ENCODE measurements around the gene TRAPPC14.
A peak's percentile ranks its signal among the peaks of the same experiment; 100 is the strongest.
"Not testable (repeated sequence)": the region's sequence is repeated elsewhere in the genome, so short reads cannot be mapped to it uniquely, and the experiment has no call there.

Gene TRAPPC14

GRCh38 chr7:100132126-100132525 lies 26.4 kb downstream of the TRAPPC14 start:
- no peak for TF ChIP-seq CTCF (IDR thresholded peaks at IDR 0.05; ENCODE audit: low read depth, low read length)
- no peak for DNase-seq (ENCODE audit: extremely low read depth, low read depth)

- DNase-seq (ENCODE audit: extremely low read depth, low read depth) = no peak
- TF ChIP-seq CTCF (IDR thresholded peaks at IDR 0.05; ENCODE audit: low read depth, low read length) = peak; percentile 75
Observed at GRCh38 chr7:100130608-100131453, 27.7 kb downstream of the TRAPPC14 start.

DNA sequence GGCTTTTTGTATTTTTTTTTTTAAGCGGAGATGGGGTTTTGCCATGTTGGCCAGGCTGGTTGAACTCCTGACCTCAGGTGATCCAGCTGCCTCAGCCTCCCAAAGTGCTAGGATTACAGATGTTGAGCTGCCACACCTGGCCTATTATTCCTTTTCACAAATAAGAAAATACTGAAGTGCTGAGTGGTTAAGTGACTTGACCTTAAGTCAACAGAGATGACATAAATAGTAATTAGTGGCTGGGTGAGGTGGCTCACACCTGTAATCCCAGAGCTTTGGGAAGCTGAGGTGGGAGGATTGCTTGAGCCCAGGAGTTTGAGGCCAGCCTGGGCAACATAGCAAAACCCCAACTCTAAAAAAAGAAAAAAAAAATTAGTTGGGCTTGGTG lies 28.3 kb downstream of the TRAPPC14 start:
- not testable (repeated sequence) for DNase-seq (ENCODE audit: extremely low read depth, low read depth)

- DNase-seq (ENCODE audit: extremely low read depth, low read depth) = no peak
- TF ChIP-seq CTCF (IDR thresholded peaks at IDR 0.05; ENCODE audit: low read depth, low read length) = no peak
Observed at GRCh38 chr7:100128637-100128963, 29.9 kb downstream of the TRAPPC14 start.

- DNase-seq (ENCODE audit: extremely low read depth, low read depth) = no peak
- TF ChIP-seq CTCF (IDR thresholded peaks at IDR 0.05; ENCODE audit: low read depth, low read length) = no peak; the same call in 1 of the 2 replicates
Observed at GRCh38 chr7:100127866-100128636, 30.5 kb downstream of the TRAPPC14 start.

DNA sequence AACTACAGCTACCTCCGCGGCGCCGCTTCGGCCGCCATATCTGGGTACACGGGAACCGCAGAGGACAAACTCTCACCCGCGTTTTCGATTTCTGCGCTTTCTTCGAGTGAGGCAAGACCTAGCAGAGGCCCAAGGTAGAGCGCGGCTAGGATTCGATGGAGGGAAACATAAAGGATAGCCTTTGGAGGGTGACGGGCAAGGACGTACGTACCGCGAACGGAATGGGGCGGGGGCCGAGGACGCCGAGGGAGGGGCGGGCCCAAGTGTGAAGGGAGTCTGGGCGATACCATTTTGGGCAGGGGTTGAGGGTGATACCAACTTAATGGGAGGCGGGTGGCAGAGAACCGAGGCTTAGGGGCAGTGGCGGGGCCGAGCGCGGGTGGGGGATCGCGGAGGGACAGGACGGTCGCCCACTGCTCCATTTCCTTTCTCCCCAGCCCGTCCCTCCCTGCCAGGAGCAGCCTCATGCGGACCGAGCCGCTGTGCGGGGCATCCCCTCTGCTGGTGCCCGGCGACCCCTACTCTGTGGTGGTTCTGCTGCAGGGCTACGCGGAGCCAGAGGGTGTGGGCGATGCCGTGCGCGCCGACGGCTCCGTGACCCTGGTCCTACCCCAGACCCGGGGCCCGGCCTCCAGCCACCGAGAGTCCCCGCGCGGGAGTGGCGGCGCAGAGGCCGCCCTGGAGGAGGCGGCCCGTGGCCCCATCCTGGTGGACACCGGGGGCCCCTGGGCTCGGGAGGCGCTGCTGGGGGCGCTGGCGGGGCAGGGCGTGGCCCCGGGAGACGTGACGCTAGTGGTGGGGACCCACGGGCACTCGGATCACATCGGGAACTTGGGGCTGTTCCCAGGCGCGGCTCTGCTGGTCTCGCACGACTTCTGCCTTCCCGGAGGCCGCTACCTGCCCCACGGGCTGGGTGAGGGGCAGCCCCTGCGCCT lies 31.3 kb downstream of the TRAPPC14 start, which contains the start of gene MBLAC1:
Gene MBLAC1 (plus strand): TSS at position 37 of the 935 bp plus-strand sequence. CDS start 429 bp downstream, at position 466.
- TF ChIP-seq CTCF (IDR thresholded peaks at IDR 0.05; ENCODE audit: low read depth, low read length) = no peak
- DNase-seq (ENCODE audit: extremely low read depth, low read depth) = peak; percentile 86

DNA sequence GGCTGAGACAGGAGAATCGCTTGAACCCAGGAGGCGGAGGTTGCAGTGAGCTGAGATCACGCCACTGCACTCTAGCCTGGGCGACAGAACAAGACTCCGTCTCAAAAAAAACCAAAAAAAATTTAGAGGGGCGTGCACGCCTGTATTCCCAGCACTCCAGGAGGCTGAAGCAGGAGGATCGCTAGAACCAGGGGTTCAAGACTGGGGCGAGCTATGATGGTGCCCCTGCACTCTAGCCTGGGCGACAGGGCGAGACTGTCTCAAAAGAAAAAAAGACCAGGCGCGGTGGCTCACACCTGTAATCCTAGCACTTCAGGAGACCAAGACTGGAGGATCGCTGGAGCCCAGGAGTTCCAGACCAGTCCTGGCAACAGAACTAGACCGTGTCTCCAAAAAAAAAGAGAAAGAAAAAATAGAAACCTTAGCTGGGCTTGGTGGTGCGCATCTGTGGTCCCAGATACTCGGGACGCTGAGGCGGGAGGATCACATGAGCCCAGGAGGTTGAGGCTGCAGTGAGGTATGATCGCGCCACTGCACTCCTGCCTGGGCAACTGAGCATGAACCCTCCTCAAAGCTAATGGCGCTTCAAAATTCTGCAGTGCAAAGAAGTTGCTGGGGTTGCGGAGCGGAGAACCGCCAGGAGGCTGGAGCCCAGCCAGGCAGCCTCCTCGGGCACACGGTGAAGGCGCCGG lies 32.1 kb downstream of the TRAPPC14 start:
- no peak for DNase-seq (ENCODE audit: extremely low read depth, low read depth)
- TF ChIP-seq CTCF (IDR thresholded peaks at IDR 0.05; ENCODE audit: low read depth, low read length) = no peak
